ENCODE measurements around the gene TPI1. TPM values are rescaled to one million over a fixed set of nuclear protein-coding genes. Genes with fewer than 3 reads are reported as not detected.
A peak's percentile ranks its signal among the peaks of the same experiment; 100 is the strongest.

The TPI1 gene
- total RNA-seq (100 to 1,000 TPM; 218 to 471 (median 288) TPM), polyA plus RNA-seq (100 to 1,000 TPM; 234 to 364 (median 311) TPM)
- long read RNA-seq, donor 1, transcript TPI1-201 (7 exons, 1,763 nt): major isoform, 179 of 241 reads
- long read RNA-seq, donor 1, partial matches to known transcripts: 54 of 241 reads
- long read RNA-seq, donor 1, other reads (novel, unspliced or antisense): 8 of 241 reads
- long read RNA-seq, donor 2, transcript TPI1-201 (7 exons, 1,763 nt): major isoform, 172 of 210 reads
- long read RNA-seq, donor 2, partial matches to known transcripts: 34 of 210 reads
- long read RNA-seq, donor 2, other reads (novel, unspliced or antisense): 0 of 210 reads

DNA sequence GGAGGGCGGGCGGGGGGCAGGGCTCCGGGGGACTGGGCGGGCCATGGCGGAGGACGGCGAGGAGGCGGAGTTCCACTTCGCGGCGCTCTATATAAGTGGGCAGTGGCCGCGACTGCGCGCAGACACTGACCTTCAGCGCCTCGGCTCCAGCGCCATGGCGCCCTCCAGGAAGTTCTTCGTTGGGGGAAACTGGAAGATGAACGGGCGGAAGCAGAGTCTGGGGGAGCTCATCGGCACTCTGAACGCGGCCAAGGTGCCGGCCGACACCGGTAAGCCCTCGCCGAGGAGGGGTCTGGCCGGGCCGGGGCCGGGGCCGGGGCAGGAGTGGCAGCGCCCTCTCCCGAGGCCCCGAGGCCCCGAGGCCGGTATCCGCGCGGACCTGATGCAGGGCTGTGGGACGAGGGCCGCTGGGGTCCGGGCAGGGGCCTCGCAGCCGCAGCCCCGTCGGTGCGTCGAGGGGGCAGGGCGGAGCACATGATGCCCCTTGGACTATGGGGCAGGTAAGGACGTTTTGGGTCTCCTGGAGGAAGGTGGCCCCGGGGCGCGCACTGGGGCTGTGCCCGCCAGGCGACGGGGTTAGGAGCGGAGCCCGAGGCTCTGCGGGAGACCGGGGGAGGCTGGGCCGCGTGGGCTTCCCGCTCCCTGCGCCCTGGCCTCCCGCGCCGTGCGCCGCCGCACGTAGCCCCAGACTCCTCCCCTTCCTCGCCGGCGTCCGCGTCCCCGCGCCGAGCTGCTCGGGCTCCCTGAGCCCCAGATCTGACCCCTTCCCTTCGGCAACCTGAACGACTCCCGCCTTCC is at the start of gene TPI1:
TSS of gene TPI1 (plus strand) at position 119 of the 798 bp plus-strand sequence. CDS start at position 155, 36 bp downstream.
- WGBS, 5 donors: 0 to 1% (median 1%) methylated on average over 45 to 86 of the region's 86 CpGs
- Histone ChIP-seq H3K4me3 (peak within 1 kb of the TSS; percentile 89 to 100 (median 99)), H3K9me3 (no peaks in the 10 kb centered on the region), H3K27me3 (replicated peaks in 1 of 7) (no peaks in the 10 kb centered on the region), H3K4me1 (peaks cover 31 to 61% (median 53%) of the 10 kb centered on the region in 6 donors), H3K27ac (peak within 1 kb of the TSS; percentile 89 to 99 (median 98)), H3K36me3 (peaks cover 0 to 66% (median 51%) of the 10 kb centered on the region in 6 donors)
- intact Hi-C loops (cut with DNase I; ENCODE audit: low total_unique reads): loop anchor here (10.0 kb wide), 1 partner anchor 97 kb away; no protein-coding TSS in a partner anchor
- TF ChIP-seq POLR2A (IDR thresholded peaks at IDR 0.05): peak; percentile 87 to 97 (median 94)
- TF ChIP-seq CTCF (IDR thresholded peaks at IDR 0.05 in 8 of 11, conservative IDR thresholded peaks at IDR 0.05 in 3 of 11): peak in 1 of 11 experiments; percentile 2
- TF ChIP-seq POLR2AphosphoS5 (IDR thresholded peaks at IDR 0.05): peak; percentile 99 to 100 (median 99)
- peak; percentile 92 for DNase-seq

DNA sequence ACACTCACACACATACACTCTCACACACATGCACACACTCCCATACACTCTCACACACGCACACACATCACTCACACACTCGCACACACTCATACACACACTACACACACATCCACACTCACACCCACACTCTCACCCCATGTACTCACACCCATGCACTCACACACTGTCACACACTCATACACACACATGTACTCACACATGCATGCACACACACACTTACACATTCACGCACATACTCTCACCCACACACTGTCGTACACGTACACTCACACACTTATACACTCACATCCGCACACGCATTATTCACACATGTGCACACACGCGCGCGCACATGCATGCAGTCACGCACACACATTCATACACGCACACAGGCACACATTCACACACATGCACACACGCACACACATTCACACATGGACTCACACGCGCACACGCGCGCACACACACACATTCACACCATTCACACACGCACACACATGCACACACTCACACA is 49.6 kb upstream of the TPI1 start:
- TF ChIP-seq POLR2A (IDR thresholded peaks at IDR 0.05) (no peak), POLR2AphosphoS5 (IDR thresholded peaks at IDR 0.05) (no peak), CTCF (IDR thresholded peaks at IDR 0.05 in 8 of 11, conservative IDR thresholded peaks at IDR 0.05 in 3 of 11) (no peak)
- Histone ChIP-seq H3K27ac (no peak overlapping the region), H3K36me3 (peaks cover 0 to 55% (median 3%) of the 10 kb centered on the region in 6 donors), H3K4me3 (no peak overlapping the region), H3K27me3 (replicated peaks in 1 of 7) (peaks cover 0 to 41% (median 9%) of the 10 kb centered on the region in 7 donors), H3K4me1 (peaks cover 4 to 39% (median 20%) of the 10 kb centered on the region in 6 donors), H3K9me3 (no peaks in the 10 kb centered on the region)
- DNase-seq: no peak
- intact Hi-C loops (cut with DNase I; ENCODE audit: low total_unique reads): no loop called here
- WGBS, 5 donors: 81 to 96% (median 93%) methylated on average over 20 of the region's 20 CpGs

DNA sequence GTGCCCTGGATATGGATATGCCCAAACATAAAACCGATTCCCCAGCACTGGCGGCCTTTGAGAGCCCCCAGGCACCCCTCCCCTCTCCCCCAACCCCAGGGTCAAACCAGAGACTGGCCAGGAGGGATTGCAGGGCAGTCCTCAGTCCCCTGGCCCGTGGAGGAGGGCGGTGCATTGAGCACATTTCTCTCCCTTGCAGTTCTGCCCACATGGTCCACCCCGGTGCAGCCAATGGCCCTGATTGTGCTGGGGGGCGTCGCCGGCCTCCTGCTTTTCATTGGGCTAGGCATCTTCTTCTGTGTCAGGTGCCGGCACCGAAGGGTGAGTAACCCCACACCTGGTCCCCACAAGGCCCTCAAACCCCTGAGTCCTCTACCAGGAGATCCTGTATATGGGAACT is 49.1 kb upstream of the TPI1 start:
- Histone ChIP-seq H3K27me3 (replicated peaks in 1 of 7) (peaks cover 0 to 46% (median 13%) of the 10 kb centered on the region in 7 donors), H3K9me3 (no peaks in the 10 kb centered on the region), H3K4me1 (peaks cover 0 to 34% (median 15%) of the 10 kb centered on the region in 6 donors), H3K4me3 (no peak overlapping the region), H3K36me3 (peaks cover 0 to 55% (median 3%) of the 10 kb centered on the region in 6 donors), H3K27ac (no peak overlapping the region)
- no peak for DNase-seq
- whole genome bisulfite sequencing, 5 donors: 77 to 92% (median 91%) methylated on average over 5 to 10 of the region's 10 CpGs
- no peak for TF ChIP-seq POLR2AphosphoS5 (IDR thresholded peaks at IDR 0.05)
- TF ChIP-seq POLR2A (IDR thresholded peaks at IDR 0.05): no peak
- intact Hi-C loops (cut with DNase I; ENCODE audit: low total_unique reads): no loop called here

- Histone ChIP-seq H3K36me3 (peaks cover 0 to 55% (median 3%) of the 10 kb centered on the region in 6 donors), H3K4me3 (no peak overlapping the region), H3K9me3 (no peaks in the 10 kb centered on the region), H3K27ac (no peak overlapping the region), H3K27me3 (replicated peaks in 1 of 7) (peaks cover 0 to 46% (median 14%) of the 10 kb centered on the region in 7 donors), H3K4me1 (peaks cover 0 to 31% (median 15%) of the 10 kb centered on the region in 6 donors)
- TF ChIP-seq POLR2AphosphoS5 (IDR thresholded peaks at IDR 0.05): no peak
- no peak for TF ChIP-seq CTCF (IDR thresholded peaks at IDR 0.05 in 8 of 11, conservative IDR thresholded peaks at IDR 0.05 in 3 of 11)
- TF ChIP-seq POLR2A (IDR thresholded peaks at IDR 0.05): no peak
- DNase-seq: no peak
- intact Hi-C loops (cut with DNase I; ENCODE audit: low total_unique reads): no loop called here
- WGBS, 5 donors: 80 to 95% (median 89%) methylated on average over 4 to 5 of the region's 5 CpGs
Measured at GRCh38 chr12:6818645-6819044, 48.7 kb upstream of the TPI1 start.
